Measurements from ENCODE around the gene NDUFAF2.

NDUFAF2 gene

DNA sequence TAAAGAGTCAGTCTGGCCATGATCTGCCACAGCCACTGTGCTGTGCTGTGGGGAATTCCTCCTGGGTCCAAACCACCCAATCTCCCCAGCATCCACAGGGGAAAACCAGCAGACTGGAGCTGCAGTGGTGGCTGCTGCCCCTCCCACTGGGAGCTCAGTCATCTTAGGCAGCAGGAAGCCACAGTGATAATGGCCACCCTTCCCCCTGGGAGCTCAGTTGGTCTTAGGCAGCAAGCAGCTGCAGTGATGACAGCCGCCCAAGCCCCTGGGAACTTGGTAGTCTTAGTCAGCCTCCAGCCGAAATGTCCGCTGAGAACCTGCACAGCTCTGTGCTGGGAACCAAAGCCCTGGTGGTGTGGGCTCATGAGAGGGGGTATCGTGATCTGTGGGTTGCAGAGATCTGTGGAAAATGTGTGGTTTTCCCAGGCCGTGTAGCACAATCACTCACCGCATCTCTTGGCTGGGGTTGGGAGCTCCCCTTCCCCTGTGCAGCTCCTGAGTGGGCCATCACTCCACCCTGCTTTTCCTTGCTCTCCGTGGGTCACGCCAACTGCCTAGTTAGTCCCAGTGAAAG, 255.7 kb downstream of the NDUFAF2 start:
- H3K4me3 ChIP-seq (ENCODE audit: low read depth, low read length), result no peak overlapping the region
- DNase-seq (ENCODE audit: low read depth), result no peak

DNA sequence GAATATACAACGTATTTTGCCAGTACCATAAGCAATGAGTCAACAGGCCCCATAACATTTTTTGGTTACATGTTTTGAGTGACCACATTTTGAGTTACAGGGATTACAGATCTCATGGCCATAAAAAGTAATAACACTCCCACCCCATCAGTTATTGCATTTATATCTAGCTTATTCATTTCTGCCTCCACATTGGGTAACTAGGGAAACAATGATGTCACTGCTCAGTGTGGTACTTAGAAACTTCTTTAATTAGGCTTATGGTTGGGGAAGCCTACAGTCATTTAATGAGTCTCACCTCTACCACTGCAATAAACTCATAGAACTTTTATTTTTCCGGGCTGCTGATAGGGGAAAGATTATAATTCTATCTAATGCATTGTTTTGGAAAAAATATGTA, 257.2 kb downstream of the NDUFAF2 start:
- no peak overlapping the region for H3K4me3 ChIP-seq (ENCODE audit: low read depth, low read length)
- DNase-seq (ENCODE audit: low read depth), result no peak
